Measurements from ENCODE around the gene PSME2.

PSME2 gene

GRCh38 chr14:24093901-24094840, 52.2 kb downstream of the PSME2 start, which contains the start of gene PCK2 (continued):
- TF ChIP-seq ZNF692 (tag by site-specific recombination; IDR thresholded peaks at IDR 0.05) (peak; percentile 95), ZNF555 (tag by site-specific recombination; conservative IDR thresholded peaks at IDR 0.05) (no peak), ZNF26 (tag by site-specific recombination; IDR thresholded peaks at IDR 0.05) (no peak), ZNF610 (tag by site-specific recombination; IDR thresholded peaks at IDR 0.05; ENCODE audit: borderline replicate concordance) (no peak), ZBTB26 (tag by site-specific recombination; optimal IDR thresholded peaks at IDR 0.05) (peak; percentile 92), KLF10 (tag by site-specific recombination; IDR thresholded peaks at IDR 0.05) (peak; percentile 86), ZNF549 (tag by site-specific recombination; IDR thresholded peaks at IDR 0.05) (no peak), ZNF169 (tag by site-specific recombination; IDR thresholded peaks at IDR 0.05) (no peak)
